GM23248 (cell line): ENCODE data around the gene GALNT18. TPM values are rescaled to one million over a fixed set of nuclear protein-coding genes. Genes with fewer than 3 reads are reported as not detected.

Experiments used
- DNase-seq: peaks from one replicate; pipeline ENCODE4 v3.0.0-alpha.2; 2015
- H2AFZ ChIP-seq: fragments of 200-600 bp; sonication (generic); 2 replicates; pipeline ENCODE4 v1.6.1; 2016; ENCODE audit warnings: antibody characterized with exemption
- H3F3A ChIP-seq: fragments of 200-600 bp; sonication (generic); 2 replicates; pipeline ENCODE4 v1.6.1; 2016; ENCODE audit warnings: mild to moderate bottlenecking, antibody characterized with exemption, mixed run types; ENCODE audit not compliant: insufficient read depth
- H3K27ac ChIP-seq: fragments of 200-600 bp; sonication (generic); 2 replicates; pipeline ENCODE4 v1.5.1; 2016; ENCODE audit warnings: mild to moderate bottlenecking
- H3K27me3 ChIP-seq: fragments of 200-600 bp; sonication (generic); replicated peaks from 2 replicates; pipeline ENCODE4 v1.6.1; 2016; ENCODE audit warnings: mild to moderate bottlenecking; ENCODE audit not compliant: insufficient read depth
- H3K36me3 ChIP-seq: fragments of 200-600 bp; sonication (generic); 2 replicates; pipeline ENCODE4 v1.6.1; 2016; ENCODE audit warnings: low read depth, mild to moderate bottlenecking
- H3K4me1 ChIP-seq: fragments of 200-600 bp; sonication (generic); 2 replicates; pipeline ENCODE4 v1.6.1; 2016; ENCODE audit warnings: mild to moderate bottlenecking; ENCODE audit not compliant: insufficient read depth
- H3K4me2 ChIP-seq: fragments of 200-600 bp; sonication (generic); one replicate; pipeline ENCODE4 v1.6.1; 2016; ENCODE audit warnings: mild to moderate bottlenecking; ENCODE audit not compliant: unreplicated experiment
- H3K4me3 ChIP-seq: fragments of 200-600 bp; sonication (generic); 2 replicates; pipeline ENCODE4 v1.5.1; 2016; ENCODE audit warnings: mild to moderate bottlenecking
- H3K79me2 ChIP-seq: fragments of 200-600 bp; sonication (generic); 2 replicates; pipeline ENCODE4 v1.6.1; 2016; ENCODE audit warnings: mild to moderate bottlenecking; ENCODE audit not compliant: insufficient read depth
- H3K9ac ChIP-seq: fragments of 200-600 bp; sonication (generic); 2 replicates; pipeline ENCODE4 v1.6.1; 2016; ENCODE audit warnings: mild to moderate bottlenecking
- H3K9me2 ChIP-seq: fragments of 200-600 bp; sonication (generic); 2 replicates; pipeline ENCODE4 v1.6.1; 2016; ENCODE audit warnings: mixed run types, mild to moderate bottlenecking, moderate library complexity; ENCODE audit not compliant: insufficient read depth
- H3K9me3 ChIP-seq: fragments of 200-600 bp; sonication (generic); one replicate; pipeline ENCODE4 v1.6.1; 2017; ENCODE audit warnings: low read depth
- H4K20me1 ChIP-seq: fragments of 200-600 bp; sonication (generic); 2 replicates; pipeline ENCODE4 v1.6.0; 2016; ENCODE audit not compliant: insufficient read depth
- EZH2 ChIP-seq: fragments of 200-600 bp; sonication (generic); IDR thresholded peaks from 2 replicates; pipeline ENCODE4 v1.6.1; 2018; ENCODE audit warnings: antibody characterized with exemption, mild to moderate bottlenecking; ENCODE audit not compliant: insufficient read depth, poor library complexity, severe bottlenecking
- EZH2phosphoT487 ChIP-seq: fragments of 200-600 bp; sonication (generic); IDR thresholded peaks from 2 replicates; pipeline ENCODE4 v1.6.1; 2018; ENCODE audit warnings: antibody characterized with exemption, moderate library complexity, mild to moderate bottlenecking, low read depth; ENCODE audit not compliant: insufficient read depth
- WGBS, 2 experiments: methylation state at CpG; one replicate each; pipeline ENCODE4 v1.1.6; 2015 to 2017; ENCODE audit warnings: low lambda C conversion rate in 2 of 2, low coverage in 1 of 2; ENCODE audit errors: missing lambda C conversion rate in 2 of 2; 5-methylcytosine and 5-hydroxymethylcytosine counted together
- in situ Hi-C: fragments of 300-500 bp; cut with MboI; formaldehyde crosslinking; loops from 2 replicates; pipeline ENCODE4 v1.15.0; 2020
- polyA plus RNA-seq: library from polyadenylated mRNA; unstranded; fragments of >200 nt; fragmentation: Nextera tagmentation; extraction: Ambion mirVana; gene quantifications from 2 replicates; pipeline ENCODE4 v1.2.1, GENCODE V29; 2016
- total RNA-seq: library from RNA; depleted of rRNA; stranded (reverse); fragments of >200 nt; shearing (Covaris generic); gene quantifications from 2 replicates; pipeline ENCODE4 v1.2.3, GENCODE V29; 2014

Gene GALNT18
- total and polyA plus RNA-seq, 2 experiments from 2014 or later, result 4.1 to 5.6 TPM

DNA sequence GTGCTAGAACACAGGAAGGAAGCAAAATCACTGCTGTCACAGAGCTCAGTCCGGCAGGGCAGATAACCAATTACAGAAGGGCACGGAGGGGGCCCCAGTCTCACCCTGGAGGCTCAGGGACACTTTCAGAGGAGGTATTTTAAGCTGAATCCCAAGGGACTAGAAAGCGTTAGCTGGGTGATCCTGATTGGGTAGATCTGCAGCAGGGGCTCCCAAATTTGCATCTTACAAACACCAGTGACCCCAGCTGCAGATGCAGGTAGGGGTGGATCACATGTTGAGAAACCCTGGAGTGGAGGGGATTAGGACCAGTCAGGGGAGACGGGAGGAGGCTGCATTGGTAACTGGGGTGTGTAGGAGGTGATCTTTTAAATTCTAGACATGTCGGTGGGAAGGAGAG, 360.2 kb downstream of the GALNT18 start:
- Histone ChIP-seq H3K4me1 (peaks cover 4% of the 10 kb centered on the region; the same call in 1 of the 2 replicates), H3K4me2 (no peak overlapping the region), H3K36me3 (no peaks in the 10 kb centered on the region), H2AFZ (no peak overlapping the region), H3K27ac (no peak overlapping the region), H4K20me1 (no peaks in the 10 kb centered on the region), H3F3A (no peaks in the 10 kb centered on the region), H3K9ac (no peak overlapping the region), H3K27me3 (peaks cover 7% of the 10 kb centered on the region), H3K9me3 (no peaks in the 10 kb centered on the region), H3K9me2 (no peaks in the 10 kb centered on the region), H3K79me2 (no peaks in the 10 kb centered on the region), H3K4me3 (no peak overlapping the region)
- 52 to 56% methylated on average over 5 of the region's 5 CpGs for WGBS, 2 experiments
- TF ChIP-seq EZH2, result no peak
- no peak for TF ChIP-seq EZH2phosphoT487
- DNase-seq, result no peak
- in situ Hi-C loops, result no loop called here

DNA sequence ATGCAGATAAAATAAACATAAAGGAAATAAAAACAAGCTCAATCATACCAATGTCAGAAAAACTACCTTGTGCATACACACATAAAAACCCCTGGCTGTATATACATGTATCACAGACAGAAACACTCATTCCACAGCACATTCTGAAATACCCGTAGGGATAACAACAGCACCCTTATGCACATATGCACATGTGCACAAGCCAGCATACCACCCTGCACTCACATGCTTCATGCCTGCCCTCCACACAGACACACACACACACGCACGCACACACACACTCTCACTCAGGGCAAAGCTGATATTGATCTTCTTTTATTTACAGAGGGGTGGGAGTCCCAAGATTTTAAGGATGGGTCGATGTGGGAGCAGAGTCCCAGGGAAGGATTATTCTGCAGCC, 360.9 kb downstream of the GALNT18 start:
- Histone ChIP-seq H4K20me1 (no peaks in the 10 kb centered on the region), H3K9me2 (no peaks in the 10 kb centered on the region), H3K4me3 (no peak overlapping the region), H3K4me1 (peaks cover 4% of the 10 kb centered on the region; the same call in 1 of the 2 replicates), H3K27me3 (peaks cover 15% of the 10 kb centered on the region), H3F3A (no peaks in the 10 kb centered on the region), H3K4me2 (no peak overlapping the region), H3K9me3 (no peaks in the 10 kb centered on the region), H3K27ac (no peak overlapping the region), H3K79me2 (no peaks in the 10 kb centered on the region), H3K36me3 (no peaks in the 10 kb centered on the region), H3K9ac (no peak overlapping the region), H2AFZ (no peak overlapping the region)
- in situ Hi-C loops, result no loop called here
- DNase-seq, result no peak
- TF ChIP-seq EZH2phosphoT487, result no peak
- no peak for TF ChIP-seq EZH2
- 52 to 60% methylated on average over 4 of the region's 4 CpGs for WGBS, 2 experiments

DNA sequence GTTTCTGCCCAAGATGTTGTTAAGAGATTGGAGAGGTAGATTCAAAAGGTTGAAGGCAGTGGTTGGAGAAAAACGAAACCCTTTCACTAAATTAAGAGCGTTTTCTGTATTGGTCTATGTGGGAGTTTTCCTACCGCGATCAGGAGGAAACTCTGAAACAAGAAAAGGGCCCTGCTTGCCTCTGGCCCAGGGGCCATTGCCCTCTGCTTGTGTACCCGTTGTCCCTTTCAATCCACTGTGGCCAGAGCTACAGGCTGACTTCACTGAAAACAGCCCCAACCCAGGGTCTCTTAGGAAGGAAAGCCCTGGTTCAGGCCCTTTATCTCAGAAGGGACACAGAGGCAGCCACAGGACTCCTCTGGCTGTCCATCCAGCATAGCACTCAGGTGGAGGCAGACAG, 367.8 kb downstream of the GALNT18 start:
- in situ Hi-C loops, result no loop called here
- Histone ChIP-seq H3K9me3 (no peaks in the 10 kb centered on the region), H3K79me2 (no peaks in the 10 kb centered on the region), H3K27me3 (peaks cover 37% of the 10 kb centered on the region), H3K9me2 (no peaks in the 10 kb centered on the region), H2AFZ (no peak overlapping the region), H3K4me3 (no peak overlapping the region), H3K36me3 (no peaks in the 10 kb centered on the region), H3K27ac (no peak overlapping the region), H3K9ac (no peak overlapping the region), H3K4me2 (no peak overlapping the region), H3K4me1 (no peaks in the 10 kb centered on the region), H3F3A (no peaks in the 10 kb centered on the region), H4K20me1 (no peaks in the 10 kb centered on the region)
- DNase-seq, result no peak
- WGBS, 2 experiments, result 31 to 35% methylated on average over 5 of the region's 5 CpGs
- no peak for TF ChIP-seq EZH2phosphoT487
- no peak for TF ChIP-seq EZH2

DNA sequence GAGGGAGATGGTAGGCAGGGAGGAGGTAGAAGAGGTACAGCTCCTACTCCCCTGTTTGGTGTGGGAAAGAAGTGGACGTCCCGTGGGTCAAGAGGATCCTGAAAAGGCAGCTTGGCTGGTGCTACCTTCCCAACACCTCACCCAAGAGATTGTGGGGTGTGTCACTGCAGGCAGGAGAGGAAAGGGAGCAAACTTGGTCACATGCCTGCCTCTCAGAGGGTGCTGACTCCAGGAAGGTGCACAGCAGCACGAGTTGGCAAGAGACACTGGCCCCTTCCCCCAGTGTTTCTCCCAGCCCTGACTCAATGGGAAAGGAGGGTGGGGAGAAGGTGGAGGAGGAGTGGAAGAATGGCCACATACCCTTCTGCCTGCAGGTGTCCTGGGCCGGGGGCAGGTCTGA, 368.3 kb downstream of the GALNT18 start:
- H4K20me1 ChIP-seq, result no peaks in the 10 kb centered on the region
- no peaks in the 10 kb centered on the region for H3K36me3 ChIP-seq
- peaks cover 37% of the 10 kb centered on the region for H3K27me3 ChIP-seq
- 55% methylated on average over 4 of the region's 4 CpGs for WGBS, 2 experiments
- no peaks in the 10 kb centered on the region for H3K4me1 ChIP-seq
- DNase-seq, result no peak
- TF ChIP-seq EZH2 (no peak), EZH2phosphoT487 (no peak)
- no peaks in the 10 kb centered on the region for H3F3A ChIP-seq
- H3K9ac ChIP-seq, result no peak overlapping the region
- H3K79me2 ChIP-seq, result no peaks in the 10 kb centered on the region
- no peak overlapping the region for H3K4me3 ChIP-seq
- H2AFZ ChIP-seq, result no peak overlapping the region
- in situ Hi-C loops, result no loop called here
- H3K9me2 ChIP-seq, result no peaks in the 10 kb centered on the region
- no peak overlapping the region for H3K4me2 ChIP-seq
- no peaks in the 10 kb centered on the region for H3K9me3 ChIP-seq
- no peak overlapping the region for H3K27ac ChIP-seq

DNA sequence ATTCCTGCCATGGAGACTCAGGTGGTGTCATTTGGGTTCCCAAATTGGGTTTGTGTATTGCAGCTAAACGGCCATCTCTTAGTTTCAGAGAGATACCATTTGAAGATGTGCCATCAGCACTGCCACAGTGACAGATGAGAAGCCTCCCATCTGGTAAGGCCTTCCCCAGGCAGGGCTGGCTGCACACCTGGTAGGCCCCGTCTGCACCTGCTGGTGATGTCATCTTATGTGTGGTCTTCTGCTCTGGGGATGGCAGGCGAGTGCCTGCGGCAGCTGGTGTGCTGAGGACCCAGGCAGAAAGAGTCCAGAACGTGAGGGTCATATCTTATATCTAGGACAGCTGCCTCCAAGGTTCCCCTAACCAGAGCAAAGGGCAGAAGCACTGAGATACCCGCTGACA, 369.4 kb downstream of the GALNT18 start:
- no peaks in the 10 kb centered on the region for H3K4me1 ChIP-seq
- whole genome bisulfite sequencing, 2 experiments, result 26 to 33% methylated on average over 6 of the region's 6 CpGs
- H4K20me1 ChIP-seq, result no peaks in the 10 kb centered on the region
- H3K27ac ChIP-seq, result no peak overlapping the region
- H3K9me3 ChIP-seq, result no peaks in the 10 kb centered on the region
- no peak overlapping the region for H3K4me2 ChIP-seq
- H3K9me2 ChIP-seq, result no peaks in the 10 kb centered on the region
- no peaks in the 10 kb centered on the region for H3K36me3 ChIP-seq
- H2AFZ ChIP-seq, result no peak overlapping the region
- TF ChIP-seq EZH2phosphoT487 (no peak), EZH2 (no peak)
- no peak overlapping the region for H3K4me3 ChIP-seq
- no peak for DNase-seq
- no peaks in the 10 kb centered on the region for H3K79me2 ChIP-seq
- H3K9ac ChIP-seq, result no peak overlapping the region
- H3F3A ChIP-seq, result no peaks in the 10 kb centered on the region
- peaks cover 46% of the 10 kb centered on the region for H3K27me3 ChIP-seq
- in situ Hi-C loops, result no loop called here
